Peyer's patch (tissue), 4 donors: Measurements from ENCODE around the gene TMSB4X. TPM values are rescaled to one million over a fixed set of nuclear protein-coding genes. Genes with fewer than 3 reads are reported as not detected.

Source experiments
- DNase-seq, 3 donors: peaks; one replicate each; pipeline ENCODE4 v3.0.0-alpha.2; 2017 to 2019
- H3K27ac ChIP-seq, 4 donors: fragments of 200-600 bp; sonication (generic); one replicate each; pipeline ENCODE4 v1.5.1; 2016 to 2019
- H3K27me3 ChIP-seq, 2 donors: fragments of 200-600 bp; sonication (generic); one replicate each; pipeline ENCODE4 v1.5.1; 2019
- H3K36me3 ChIP-seq, 3 donors: fragments of 200-600 bp; sonication (generic); one replicate each; pipeline ENCODE4 v1.5.1; 2016 to 2019
- H3K4me1 ChIP-seq, 4 donors: fragments of 200-600 bp; sonication (generic); one replicate each; pipeline ENCODE4 v1.5.1; 2016 to 2019
- H3K4me3 ChIP-seq, 4 donors: fragments of 200-600 bp; sonication (generic); 1 replicate in 3 of 4; 2 replicates in 1 of 4; pipeline ENCODE4 v1.5.1; 2016 to 2019; ENCODE audit warnings: mild to moderate bottlenecking in 1 of 4
- H3K9me3 ChIP-seq, 4 donors: fragments of 200-600 bp; sonication (generic); one replicate each; pipeline ENCODE4 v1.5.1; 2016 to 2019; ENCODE audit warnings: mild to moderate bottlenecking in 1 of 4
- POLR2A ChIP-seq, 2 donors: fragments of 450-650 bp; IDR thresholded peaks; one replicate each; pipeline ENCODE4 v1.5.1; 2017; ENCODE audit warnings: antibody characterized with exemption in 2 of 2, mild to moderate bottlenecking in 2 of 2, moderate library complexity in 2 of 2
- total RNA-seq, 4 donors: library from RNA; depleted of rRNA; stranded (reverse); fragments of >200 nt; gene quantifications; one replicate each; pipeline ENCODE4 v1.1.0, GENCODE V29; 2016
- TF ChIP-seq, protein P1 (sequence below), 6 experiments: fragments of 450-650 bp in 4 of 6; fragments of 200-600 bp in 2 of 6; sonication (generic) in 1 of 6; IDR thresholded peaks; one replicate each; pipeline ENCODE4 v1.5.1; 2017 to 2019; ENCODE audit warnings: antibody characterized with exemption in 6 of 6, mild to moderate bottlenecking in 3 of 6, moderate library complexity in 1 of 6

Gene TMSB4X
- total RNA-seq, 4 donors from 2014 or later = 1,496 to 3,676 (median 1,701) TPM

GRCh38 chrX:13024986-13025385 is 50.1 kb downstream of the TMSB4X start:
- Histone ChIP-seq H3K27ac (peak overlapping the region in 1 of 4 donors; percentile 3), H3K4me3 (no peak overlapping the region), H3K4me1 (peaks cover 0 to 15% (median 0%) of the 10 kb centered on the region in 4 donors), H3K9me3 (no peaks in the 10 kb centered on the region), H3K36me3 (no peaks in the 10 kb centered on the region), H3K27me3 (no peaks in the 10 kb centered on the region)
- no peak for TF ChIP-seq POLR2A (IDR thresholded peaks at IDR 0.05)
- TF ChIP-seq, protein P1, sequence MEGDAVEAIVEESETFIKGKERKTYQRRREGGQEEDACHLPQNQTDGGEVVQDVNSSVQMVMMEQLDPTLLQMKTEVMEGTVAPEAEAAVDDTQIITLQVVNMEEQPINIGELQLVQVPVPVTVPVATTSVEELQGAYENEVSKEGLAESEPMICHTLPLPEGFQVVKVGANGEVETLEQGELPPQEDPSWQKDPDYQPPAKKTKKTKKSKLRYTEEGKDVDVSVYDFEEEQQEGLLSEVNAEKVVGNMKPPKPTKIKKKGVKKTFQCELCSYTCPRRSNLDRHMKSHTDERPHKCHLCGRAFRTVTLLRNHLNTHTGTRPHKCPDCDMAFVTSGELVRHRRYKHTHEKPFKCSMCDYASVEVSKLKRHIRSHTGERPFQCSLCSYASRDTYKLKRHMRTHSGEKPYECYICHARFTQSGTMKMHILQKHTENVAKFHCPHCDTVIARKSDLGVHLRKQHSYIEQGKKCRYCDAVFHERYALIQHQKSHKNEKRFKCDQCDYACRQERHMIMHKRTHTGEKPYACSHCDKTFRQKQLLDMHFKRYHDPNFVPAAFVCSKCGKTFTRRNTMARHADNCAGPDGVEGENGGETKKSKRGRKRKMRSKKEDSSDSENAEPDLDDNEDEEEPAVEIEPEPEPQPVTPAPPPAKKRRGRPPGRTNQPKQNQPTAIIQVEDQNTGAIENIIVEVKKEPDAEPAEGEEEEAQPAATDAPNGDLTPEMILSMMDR (IDR thresholded peaks at IDR 0.05) = no peak
- DNase-seq = no peak

Other genes with a start within 250 kb of the TMSB4X start
- 10 to 100 TPM in 3 of 4 donors, 1 to 10 TPM in 1; 8.4 to 32.2 (median 13.7) TPM for gene PRPS2, start 183.7 kb upstream of the TMSB4X start, total RNA-seq
- gene TLR7, start 108.0 kb upstream of the TMSB4X start, total RNA-seq = 1 to 10 TPM in 1 of 4 donors, under 1 TPM in 2, not detected in 1; 0.27 to 5.0 (median 0.38) TPM
- 1 to 10 TPM in 1 of 4 donors, under 1 TPM in 1, not detected in 2; 0.28 to 1.3 TPM for gene TLR8, start 68.5 kb upstream of the TMSB4X start, total RNA-seq
- gene FAM9C, start 69.5 kb downstream of the TMSB4X start, total RNA-seq = 1 to 10 TPM in 1 of 4 donors, under 1 TPM in 1, not detected in 2; 0.57 to 1.6 TPM